RCC 7860 (cell line): ENCODE data around the gene DBN1.

Experiments
- DNase-seq: peaks from one replicate; pipeline ENCODE4 v3.0.0-alpha.2; 2015; ENCODE audit warnings: low spot score
- FAIRE-seq: peaks from 2 replicates; lab custom pipeline; 2012; peaks lifted over from hg19 to GRCh38; lab: Jason Lieb, UNC

DBN1 gene

GRCh38 chr5:177445052-177445916 is 28.1 kb downstream of the DBN1 start:
- FAIRE-seq (no peak), DNase-seq (no peak)

DNA sequence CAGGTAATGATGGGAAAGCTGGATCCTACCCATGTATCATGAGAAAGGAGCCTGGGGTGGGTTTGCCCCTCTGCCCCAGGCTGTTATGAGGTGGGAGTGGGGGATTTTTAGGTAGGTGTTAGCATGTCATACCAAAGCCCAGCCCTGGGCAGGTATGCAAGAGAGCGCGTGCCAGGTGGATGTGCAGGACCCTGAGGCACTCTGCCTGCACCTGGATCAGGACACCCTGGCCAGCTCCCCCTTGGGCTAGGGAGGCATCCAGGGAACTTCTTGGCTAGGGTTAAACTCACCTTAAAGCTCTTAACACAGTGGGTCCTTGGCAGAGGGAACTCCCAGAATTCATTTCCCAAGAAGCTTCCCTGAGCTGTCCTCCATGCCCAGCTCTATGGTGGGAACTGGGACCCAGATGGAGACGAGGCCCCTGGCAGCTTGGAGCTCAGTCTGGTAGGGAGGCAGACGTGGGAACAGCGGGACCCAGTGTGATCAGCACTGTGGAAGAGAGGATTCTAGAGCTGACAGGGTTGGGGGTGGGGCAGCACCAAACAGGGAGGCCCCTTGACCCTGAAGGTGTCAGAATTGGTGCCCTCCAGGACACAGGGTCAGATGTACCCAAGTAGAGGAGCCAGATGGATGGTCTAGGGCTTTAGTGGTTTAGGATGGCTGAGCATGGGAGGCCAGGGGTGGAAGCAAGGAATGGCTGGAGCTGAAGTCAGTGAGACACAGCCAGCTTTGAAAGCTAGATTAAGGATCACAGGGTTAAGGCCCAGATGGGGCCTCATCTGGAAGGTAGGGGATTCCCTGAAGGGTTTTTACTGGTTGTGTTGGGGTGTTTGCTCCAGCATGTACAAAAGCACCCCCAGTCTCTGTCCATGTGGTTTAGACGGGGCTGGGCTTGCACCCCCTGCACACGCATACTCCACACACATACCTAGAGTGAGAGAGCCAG is 29.1 kb downstream of the DBN1 start:
- no peak for FAIRE-seq
- DNase-seq = no peak

- FAIRE-seq = no peak
- no peak for DNase-seq
Measured at GRCh38 chr5:177443144-177443983, 30.1 kb downstream of the DBN1 start.

- DNase-seq (no peak), FAIRE-seq (no peak)
Measured at GRCh38 chr5:177442066-177442826, 31.2 kb downstream of the DBN1 start.

- DNase-seq (no peak), FAIRE-seq (no peak)
Measured at GRCh38 chr5:177440990-177441780, 32.2 kb downstream of the DBN1 start.

GRCh38 chr5:177440211-177440989 is 33.0 kb downstream of the DBN1 start:
- FAIRE-seq (no peak), DNase-seq (no peak)

DNA sequence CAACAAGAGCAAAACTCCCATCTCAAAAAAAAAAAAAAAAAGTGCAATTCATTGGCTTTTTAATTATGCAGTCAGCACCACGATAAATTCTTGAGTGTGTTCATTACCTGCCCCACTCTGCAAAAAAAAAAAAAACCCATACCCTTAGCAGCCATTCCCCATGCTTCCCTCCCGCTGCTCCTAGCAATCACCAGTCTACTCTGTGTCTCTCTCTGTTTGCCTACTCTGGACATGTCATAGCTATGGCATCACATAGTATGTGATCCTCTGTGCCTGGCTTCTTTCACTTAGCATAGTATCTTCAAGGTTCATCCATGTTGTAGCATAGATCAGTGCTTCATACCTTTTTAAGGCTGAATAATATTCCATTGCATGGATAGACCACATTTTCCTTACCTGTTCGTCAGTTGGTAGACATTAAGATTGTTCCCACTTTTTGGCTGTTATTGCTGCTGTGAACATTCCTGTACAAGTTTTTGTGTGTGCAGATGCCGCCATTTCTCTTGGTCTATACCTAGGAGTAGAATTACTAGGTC is 33.8 kb downstream of the DBN1 start:
- FAIRE-seq (no peak), DNase-seq (no peak)

DNA sequence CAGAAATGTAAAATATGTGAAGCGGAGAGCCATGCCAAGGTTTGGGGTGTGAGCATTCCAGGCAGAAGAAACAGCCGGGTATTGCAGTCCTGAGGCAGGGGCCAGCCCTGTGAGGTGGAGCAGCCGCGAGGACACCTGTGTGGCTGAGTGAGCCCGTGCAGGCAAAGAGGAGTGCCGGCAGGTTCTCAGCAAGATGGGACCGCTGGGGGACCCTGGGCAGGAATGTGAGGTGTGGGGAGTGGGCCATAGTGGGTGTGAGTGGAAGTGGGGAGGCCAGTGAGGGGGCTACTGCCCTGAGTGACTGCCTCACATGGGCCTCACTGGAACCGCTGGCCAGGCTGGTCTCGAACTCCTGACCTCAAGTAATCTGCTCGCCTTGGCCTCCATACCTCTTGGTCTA is 35.0 kb downstream of the DBN1 start:
- no peak for FAIRE-seq
- DNase-seq = no peak

DNA sequence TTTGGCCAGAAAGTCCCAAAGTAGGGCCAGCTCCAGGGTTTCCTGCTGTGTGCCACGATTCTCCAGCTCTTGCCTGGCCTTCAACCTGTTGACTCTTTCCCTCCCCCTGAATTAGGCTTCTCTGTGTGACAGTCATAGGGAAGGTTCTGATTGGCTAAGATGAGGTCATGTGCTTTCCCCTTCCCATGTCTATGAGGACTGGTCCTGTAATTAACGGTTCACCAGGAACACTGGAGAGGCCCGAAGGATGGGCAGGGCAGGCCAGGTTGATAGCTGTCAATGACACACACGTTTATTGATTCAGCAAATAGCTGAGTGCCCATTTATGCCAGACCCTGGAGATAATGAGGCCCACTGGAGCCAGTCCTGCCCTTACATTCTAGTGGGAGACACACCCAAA is 35.8 kb downstream of the DBN1 start:
- no peak for FAIRE-seq
- no peak for DNase-seq

- no peak for FAIRE-seq
- DNase-seq = no peak
Measured at GRCh38 chr5:177435847-177436536, 37.4 kb downstream of the DBN1 start.

GRCh38 chr5:177434942-177435738 is 38.3 kb downstream of the DBN1 start:
- FAIRE-seq (no peak), DNase-seq (no peak)

DNA sequence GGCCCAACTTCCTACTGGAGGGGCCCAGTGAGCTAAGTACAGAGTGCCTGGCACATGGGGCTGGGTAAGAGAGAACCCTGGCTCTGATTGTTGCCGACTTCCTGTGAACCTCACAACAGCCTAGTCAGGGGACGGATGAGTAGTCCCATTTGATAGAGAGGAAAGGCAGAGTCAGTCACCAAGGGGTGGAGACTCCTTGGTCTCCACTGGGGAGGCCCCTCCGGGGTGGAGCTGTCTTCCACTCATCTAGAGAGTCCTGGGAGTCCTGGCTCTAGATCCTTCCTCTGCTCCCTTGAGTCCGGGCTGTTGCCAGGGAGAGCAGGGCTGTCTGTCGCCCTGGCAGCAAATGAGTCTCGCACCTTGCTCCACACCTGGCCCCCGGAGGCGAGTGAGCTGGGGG is 39.0 kb downstream of the DBN1 start:
- no peak for FAIRE-seq

DNA sequence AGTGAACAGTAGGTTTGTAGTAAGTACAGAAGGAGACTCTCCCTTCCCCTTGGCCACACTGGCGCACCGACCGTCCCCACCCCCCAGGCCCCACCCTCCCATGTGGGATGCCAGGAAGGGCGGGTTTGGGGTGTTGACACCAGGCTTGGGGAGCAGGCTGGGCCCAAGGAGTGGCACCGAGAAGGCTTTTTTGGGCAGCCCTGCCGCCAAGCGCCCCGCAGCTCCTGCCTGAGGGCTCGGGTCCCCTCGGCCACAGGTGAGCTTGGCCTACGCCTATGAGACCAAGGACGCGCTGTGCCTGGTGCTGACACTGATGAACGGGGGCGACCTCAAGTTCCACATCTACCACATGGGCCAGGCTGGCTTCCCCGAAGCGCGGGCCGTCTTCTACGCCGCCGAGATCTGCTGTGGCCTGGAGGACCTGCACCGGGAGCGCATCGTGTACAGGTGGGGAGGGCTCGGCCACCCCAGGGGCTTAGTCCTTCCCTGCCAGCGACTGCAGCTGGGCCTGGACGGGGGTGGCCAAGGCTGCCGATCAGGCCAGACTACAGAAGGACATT is 39.7 kb downstream of the DBN1 start:
- FAIRE-seq (no peak), DNase-seq (no peak)

More for the DNA sequence above, 39.0 kb downstream of the DBN1 start:
- peak; percentile 69 for DNase-seq

DNA sequence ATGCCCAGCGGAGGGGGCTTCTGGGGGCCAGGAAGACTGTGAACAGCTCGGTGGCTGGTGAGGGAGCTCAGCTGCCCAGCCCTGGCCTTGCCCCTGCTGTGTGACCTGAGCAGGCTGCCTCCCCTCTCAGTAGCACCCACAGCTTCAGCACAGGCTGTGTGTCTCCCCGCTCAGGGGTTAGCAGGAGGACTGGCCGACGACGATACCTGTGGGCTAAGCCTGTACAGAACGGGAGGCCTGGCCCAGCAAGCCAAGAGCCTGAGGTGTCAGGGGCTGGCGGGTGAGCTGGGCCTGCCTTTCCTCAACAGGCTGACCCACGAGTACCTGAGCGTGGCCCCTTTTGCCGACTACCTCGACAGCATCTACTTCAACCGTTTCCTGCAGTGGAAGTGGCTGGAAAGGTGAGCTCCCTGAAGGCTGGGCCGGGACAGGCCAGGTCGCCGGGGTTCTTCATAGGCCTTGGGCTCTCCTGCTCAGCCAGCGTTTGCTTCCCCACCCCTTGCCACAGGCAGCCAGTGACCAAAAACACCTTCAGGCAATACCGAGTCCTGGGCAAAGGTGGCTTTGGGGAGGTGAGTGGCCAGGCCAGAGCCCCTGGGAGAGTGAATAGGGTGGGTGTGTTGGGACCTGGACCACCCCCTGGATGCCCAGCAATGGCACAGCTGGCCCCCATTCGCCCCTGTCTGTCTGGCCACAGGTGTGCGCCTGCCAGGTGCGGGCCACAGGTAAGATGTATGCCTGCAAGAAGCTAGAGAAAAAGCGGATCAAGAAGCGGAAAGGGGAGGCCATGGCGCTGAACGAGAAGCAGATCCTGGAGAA is 40.4 kb downstream of the DBN1 start:
- FAIRE-seq = no peak
- no peak for DNase-seq

GRCh38 chr5:177432143-177432838 is 41.1 kb downstream of the DBN1 start:
- DNase-seq = no peak

More at GRCh38 chr5:177432143-177432838, 41.1 kb downstream of the DBN1 start:
- no peak for FAIRE-seq
